ENCODE measurements around the gene CABP2.

The CABP2 gene

DNA sequence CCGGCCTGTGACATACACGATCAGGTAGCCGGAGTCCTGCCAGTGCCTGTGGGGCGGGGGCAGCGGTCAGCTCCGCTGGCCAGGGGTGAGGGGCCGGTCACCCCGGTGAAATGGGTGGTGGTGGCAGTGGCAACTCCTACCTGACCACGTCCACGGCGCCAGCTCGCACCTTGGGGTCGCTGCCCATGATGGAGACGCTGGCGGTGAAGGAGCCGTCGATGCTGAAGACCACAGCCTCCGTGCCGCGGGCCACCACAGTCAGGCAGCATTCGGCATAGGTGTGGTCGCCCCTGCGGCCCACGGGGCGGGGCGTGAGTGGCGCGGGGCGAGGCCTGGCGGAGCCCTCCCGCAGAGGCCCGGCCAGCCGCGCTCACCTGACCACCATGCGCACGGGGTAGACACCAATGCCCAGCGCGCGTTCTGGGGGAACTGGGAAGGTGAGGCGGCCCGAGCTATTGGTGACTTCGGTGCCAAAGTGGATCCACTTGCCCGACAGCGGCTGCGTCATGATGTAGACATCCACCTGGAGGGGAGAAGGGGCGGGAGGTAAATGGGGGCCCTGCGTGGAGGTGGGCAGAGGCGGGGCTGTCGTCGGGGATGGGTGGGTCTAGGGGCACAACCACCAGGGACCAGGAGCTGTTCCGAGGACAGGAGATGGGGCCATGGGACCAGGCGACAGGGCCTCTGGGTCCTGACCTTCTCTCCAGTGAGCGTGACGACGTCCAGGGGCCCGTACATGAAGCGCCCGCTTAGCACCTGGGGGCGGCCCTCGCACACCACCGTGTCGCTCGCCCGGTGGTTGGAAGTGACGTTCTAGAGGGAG lies 29.5 kb downstream of the CABP2 start (continued):
- TF ChIP-seq ZNF223 (tag by site-specific recombination; IDR thresholded peaks at IDR 0.05) = no peak

DNA sequence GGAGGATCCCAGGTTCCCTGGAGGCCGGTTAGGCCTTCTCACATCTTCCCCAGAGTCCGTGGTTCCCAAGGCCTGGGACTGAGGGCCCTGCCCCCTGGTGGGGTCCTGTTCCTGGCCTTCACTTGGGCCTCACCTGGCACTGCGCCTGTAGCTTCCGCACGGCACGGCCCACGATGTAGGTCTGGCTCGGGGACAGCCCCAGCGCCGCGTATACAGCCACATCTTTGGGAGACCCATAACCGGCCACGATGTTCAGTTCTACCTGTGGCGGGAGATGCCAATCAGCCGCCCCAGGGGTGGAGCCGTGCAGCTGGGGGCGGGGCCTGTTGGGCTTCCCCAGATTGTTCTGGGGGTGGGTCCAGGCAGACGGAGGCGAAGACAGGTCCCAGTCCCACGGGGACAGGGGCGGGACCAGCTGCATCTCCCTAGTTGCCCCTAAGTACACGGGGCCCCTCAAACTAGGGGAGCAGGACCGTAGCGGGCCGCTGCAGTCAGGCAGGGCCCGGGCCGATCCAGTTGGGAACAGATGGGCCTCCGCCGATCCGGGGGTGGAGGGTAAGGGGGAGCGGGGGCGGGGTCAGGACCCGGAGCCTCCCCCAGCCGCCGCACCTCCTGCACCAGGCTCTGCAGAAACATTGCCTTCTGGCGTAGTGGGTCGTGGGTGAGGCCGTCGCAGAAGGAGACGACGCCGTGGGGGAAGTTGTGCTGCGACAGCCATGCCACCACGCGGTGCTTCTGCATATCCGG lies 30.3 kb downstream of the CABP2 start:
- Histone ChIP-seq H3K36me3 (ENCODE audit: control insufficient read depth in 2 of 2, insufficient read depth in 1 of 2, low read length in 2 of 2) (peaks cover 0 to 81% of the 10 kb centered on the region in 2 experiments; a peak in 2 of 3 replicates), H3K9me3 (ENCODE audit: control insufficient read depth, insufficient read depth, low read depth, low read length) (no peaks in the 10 kb centered on the region), H3K4me3 (ENCODE audit: low read depth, low read length) (no peak overlapping the region), H3K4me1 (ENCODE audit: control insufficient read depth, insufficient read depth, low read length) (no peaks in the 10 kb centered on the region), H3K27ac (ENCODE audit: extremely low read depth, low read depth, low read length) (no peak overlapping the region)
- CTCF ChIA-PET = interaction anchor here (0.6 to 1.2 kb wide), 4 partner anchors 12 to 421 kb away, joined by 3 read pairs; no protein-coding TSS in a partner anchor
- TF ChIP-seq, protein P1, sequence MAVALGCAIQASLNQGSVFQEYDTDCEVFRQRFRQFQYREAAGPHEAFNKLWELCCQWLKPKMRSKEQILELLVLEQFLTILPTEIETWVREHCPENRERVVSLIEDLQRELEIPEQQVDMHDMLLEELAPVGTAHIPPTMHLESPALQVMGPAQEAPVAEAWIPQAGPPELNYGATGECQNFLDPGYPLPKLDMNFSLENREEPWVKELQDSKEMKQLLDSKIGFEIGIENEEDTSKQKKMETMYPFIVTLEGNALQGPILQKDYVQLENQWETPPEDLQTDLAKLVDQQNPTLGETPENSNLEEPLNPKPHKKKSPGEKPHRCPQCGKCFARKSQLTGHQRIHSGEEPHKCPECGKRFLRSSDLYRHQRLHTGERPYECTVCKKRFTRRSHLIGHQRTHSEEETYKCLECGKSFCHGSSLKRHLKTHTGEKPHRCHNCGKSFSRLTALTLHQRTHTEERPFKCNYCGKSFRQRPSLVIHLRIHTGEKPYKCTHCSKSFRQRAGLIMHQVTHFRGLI (tag by site-specific recombination; IDR thresholded peaks at IDR 0.05) = peak; percentile 85
- TF ChIP-seq SP2 (tag by site-specific recombination; IDR thresholded peaks at IDR 0.05) (peak; percentile 34; the same call in 1 of the 2 replicates), ZFHX2 (tag by site-specific recombination; conservative IDR thresholded peaks at IDR 0.05) (0 out of 2 replicates have a peak, but pooled peaks have one; percentile 8), ZNF561 (tag by site-specific recombination; IDR thresholded peaks at IDR 0.05; ENCODE audit: borderline replicate concordance) (no peak), ZNF394 (tag by site-specific recombination; IDR thresholded peaks at IDR 0.05; ENCODE audit: borderline replicate concordance) (no peak), KLF8 (tag by site-specific recombination; IDR thresholded peaks at IDR 0.05) (0 out of 2 replicates have a peak, but pooled peaks have one; percentile 13)
- POLR2A ChIA-PET = interaction anchor here (0.9 to 2.5 kb wide), 2 partner anchors 10 to 92 kb away, joined by 3 to 11 read pairs; partner anchors contain the start of genes AIP and PPP1CA

DNA sequence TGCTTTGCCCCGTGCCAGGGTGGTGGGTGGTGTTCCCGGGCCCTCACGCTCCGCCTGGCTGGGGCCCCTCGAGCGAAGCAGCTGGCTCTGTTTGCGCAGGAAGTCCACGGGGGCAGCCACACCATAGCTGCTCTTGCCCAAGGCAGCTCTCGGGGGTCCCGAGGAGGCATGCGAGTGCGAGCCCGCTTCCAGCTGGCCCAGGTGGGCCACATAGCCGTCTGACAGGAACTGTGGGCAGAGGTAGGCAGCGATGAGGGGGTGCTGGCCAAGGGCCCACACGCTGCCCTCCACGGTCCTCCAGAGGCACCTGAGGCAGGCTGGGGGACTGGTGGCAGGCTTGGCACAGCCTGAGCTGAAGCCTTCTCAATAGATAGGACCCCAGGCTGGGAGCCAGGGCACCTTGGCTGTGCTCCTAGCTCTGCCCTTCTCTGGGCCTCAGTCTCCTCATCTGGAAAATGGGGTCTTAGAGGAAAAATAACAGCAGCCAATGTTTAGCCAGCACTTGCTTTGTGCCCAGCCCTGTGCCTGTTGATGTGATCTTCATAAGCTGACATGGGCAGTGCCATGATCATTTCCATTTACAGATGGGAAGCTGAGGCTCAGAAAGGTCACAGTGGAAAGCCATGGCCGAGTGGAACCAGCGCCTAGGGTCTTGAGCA lies 31.0 kb downstream of the CABP2 start:
- ChIA-PET CTCF (interaction anchor here (0.6 to 1.2 kb wide), 3 partner anchors 13 to 368 kb away, joined by 3 read pairs; no protein-coding TSS in a partner anchor), POLR2A (interaction anchor here (0.7 to 2.5 kb wide), 2 partner anchors 9 to 139 kb away, joined by 3 to 11 read pairs; partner anchors contain the start of genes AIP and POLD4)
- H3K4me1 ChIP-seq (ENCODE audit: control insufficient read depth, insufficient read depth, low read length) = no peaks in the 10 kb centered on the region
- no peaks in the 10 kb centered on the region for H3K9me3 ChIP-seq (ENCODE audit: control insufficient read depth, insufficient read depth, low read depth, low read length)
- no peak overlapping the region for H3K4me3 ChIP-seq (ENCODE audit: low read depth, low read length)
- H3K27ac ChIP-seq (ENCODE audit: extremely low read depth, low read depth, low read length) = no peak overlapping the region
- peaks cover 0 to 79% of the 10 kb centered on the region in 2 experiments; a peak in 2 of 3 replicates for H3K36me3 ChIP-seq (ENCODE audit: control insufficient read depth in 2 of 2, insufficient read depth in 1 of 2, low read length in 2 of 2)
- TF ChIP-seq ZNF792 (tag by site-specific recombination; IDR thresholded peaks at IDR 0.05) (no peak), HOXC10 (CRISPR knock-in tag; IDR thresholded peaks at IDR 0.05) (no peak), ZNF501 (tag by site-specific recombination; IDR thresholded peaks at IDR 0.05) (no peak), YY2 (tag by site-specific recombination; IDR thresholded peaks at IDR 0.05) (no peak), SCRT1 (tag by site-specific recombination; IDR thresholded peaks at IDR 0.05; ENCODE audit: borderline replicate concordance) (no peak), ZNF558 (tag by site-specific recombination; IDR thresholded peaks at IDR 0.05) (no peak), ZFP41 (tag by site-specific recombination; IDR thresholded peaks at IDR 0.05; ENCODE audit: borderline replicate concordance) (no peak), SP7 (tag by site-specific recombination; IDR thresholded peaks at IDR 0.05) (no peak), ZNF670 (tag by site-specific recombination; IDR thresholded peaks at IDR 0.05; ENCODE audit: low read depth) (no peak), ZNF324 (tag by site-specific recombination; IDR thresholded peaks at IDR 0.05) (no peak), ZBTB17 (tag by site-specific recombination; IDR thresholded peaks at IDR 0.05) (no peak)
- TF ChIP-seq, protein P2, sequence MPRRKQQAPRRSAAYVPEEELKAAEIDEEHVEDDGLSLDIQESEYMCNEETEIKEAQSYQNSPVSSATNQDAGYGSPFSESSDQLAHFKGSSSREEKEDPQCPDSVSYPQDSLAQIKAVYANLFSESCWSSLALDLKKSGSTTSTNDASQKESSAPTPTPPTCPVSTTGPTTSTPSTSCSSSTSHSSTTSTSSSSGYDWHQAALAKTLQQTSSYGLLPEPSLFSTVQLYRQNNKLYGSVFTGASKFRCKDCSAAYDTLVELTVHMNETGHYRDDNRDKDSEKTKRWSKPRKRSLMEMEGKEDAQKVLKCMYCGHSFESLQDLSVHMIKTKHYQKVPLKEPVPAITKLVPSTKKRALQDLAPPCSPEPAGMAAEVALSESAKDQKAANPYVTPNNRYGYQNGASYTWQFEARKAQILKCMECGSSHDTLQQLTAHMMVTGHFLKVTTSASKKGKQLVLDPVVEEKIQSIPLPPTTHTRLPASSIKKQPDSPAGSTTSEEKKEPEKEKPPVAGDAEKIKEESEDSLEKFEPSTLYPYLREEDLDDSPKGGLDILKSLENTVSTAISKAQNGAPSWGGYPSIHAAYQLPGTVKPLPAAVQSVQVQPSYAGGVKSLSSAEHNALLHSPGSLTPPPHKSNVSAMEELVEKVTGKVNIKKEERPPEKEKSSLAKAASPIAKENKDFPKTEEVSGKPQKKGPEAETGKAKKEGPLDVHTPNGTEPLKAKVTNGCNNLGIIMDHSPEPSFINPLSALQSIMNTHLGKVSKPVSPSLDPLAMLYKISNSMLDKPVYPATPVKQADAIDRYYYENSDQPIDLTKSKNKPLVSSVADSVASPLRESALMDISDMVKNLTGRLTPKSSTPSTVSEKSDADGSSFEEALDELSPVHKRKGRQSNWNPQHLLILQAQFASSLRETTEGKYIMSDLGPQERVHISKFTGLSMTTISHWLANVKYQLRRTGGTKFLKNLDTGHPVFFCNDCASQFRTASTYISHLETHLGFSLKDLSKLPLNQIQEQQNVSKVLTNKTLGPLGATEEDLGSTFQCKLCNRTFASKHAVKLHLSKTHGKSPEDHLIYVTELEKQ (tag by site-specific recombination; IDR thresholded peaks at IDR 0.05; ENCODE audit: borderline replicate concordance) = no peak
- TF ChIP-seq, protein P3, sequence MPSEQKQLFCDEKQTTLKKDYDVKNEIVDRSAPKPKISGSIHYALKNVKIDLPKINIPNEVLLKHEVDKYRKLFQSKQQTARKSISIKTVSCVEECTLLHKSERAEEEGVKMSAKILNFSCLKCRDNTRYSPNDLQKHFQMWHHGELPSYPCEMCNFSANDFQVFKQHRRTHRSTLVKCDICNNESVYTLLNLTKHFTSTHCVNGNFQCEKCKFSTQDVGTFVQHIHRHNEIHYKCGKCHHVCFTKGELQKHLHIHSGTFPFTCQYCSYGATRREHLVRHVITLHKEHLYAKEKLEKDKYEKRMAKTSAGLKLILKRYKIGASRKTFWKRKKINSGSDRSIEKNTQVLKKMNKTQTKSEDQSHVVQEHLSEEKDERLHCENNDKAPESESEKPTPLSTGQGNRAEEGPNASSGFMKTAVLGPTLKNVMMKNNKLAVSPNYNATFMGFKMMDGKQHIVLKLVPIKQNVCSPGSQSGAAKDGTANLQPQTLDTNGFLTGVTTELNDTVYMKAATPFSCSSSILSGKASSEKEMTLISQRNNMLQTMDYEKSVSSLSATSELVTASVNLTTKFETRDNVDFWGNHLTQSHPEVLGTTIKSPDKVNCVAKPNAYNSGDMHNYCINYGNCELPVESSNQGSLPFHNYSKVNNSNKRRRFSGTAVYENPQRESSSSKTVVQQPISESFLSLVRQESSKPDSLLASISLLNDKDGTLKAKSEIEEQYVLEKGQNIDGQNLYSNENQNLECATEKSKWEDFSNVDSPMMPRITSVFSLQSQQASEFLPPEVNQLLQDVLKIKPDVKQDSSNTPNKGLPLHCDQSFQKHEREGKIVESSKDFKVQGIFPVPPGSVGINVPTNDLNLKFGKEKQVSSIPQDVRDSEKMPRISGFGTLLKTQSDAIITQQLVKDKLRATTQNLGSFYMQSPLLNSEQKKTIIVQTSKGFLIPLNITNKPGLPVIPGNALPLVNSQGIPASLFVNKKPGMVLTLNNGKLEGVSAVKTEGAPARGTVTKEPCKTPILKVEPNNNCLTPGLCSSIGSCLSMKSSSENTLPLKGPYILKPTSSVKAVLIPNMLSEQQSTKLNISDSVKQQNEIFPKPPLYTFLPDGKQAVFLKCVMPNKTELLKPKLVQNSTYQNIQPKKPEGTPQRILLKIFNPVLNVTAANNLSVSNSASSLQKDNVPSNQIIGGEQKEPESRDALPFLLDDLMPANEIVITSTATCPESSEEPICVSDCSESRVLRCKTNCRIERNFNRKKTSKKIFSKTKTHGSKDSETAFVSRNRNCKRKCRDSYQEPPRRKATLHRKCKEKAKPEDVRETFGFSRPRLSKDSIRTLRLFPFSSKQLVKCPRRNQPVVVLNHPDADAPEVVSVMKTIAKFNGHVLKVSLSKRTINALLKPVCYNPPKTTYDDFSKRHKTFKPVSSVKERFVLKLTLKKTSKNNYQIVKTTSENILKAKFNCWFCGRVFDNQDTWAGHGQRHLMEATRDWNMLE (tag by site-specific recombination; conservative IDR thresholded peaks at IDR 0.05; ENCODE audit: low read depth) = no peak

All from HEK293 (cell line).